ENCODE results near the gene U2SURP. TPM values are rescaled to one million over a fixed set of nuclear protein-coding genes. Genes with fewer than 3 reads are reported as not detected.
"Not testable (repeated sequence)": the region's sequence is repeated elsewhere in the genome, so short reads cannot be mapped to it uniquely, and the experiment has no call there.

Gene U2SURP
- total RNA-seq, 1 experiment from 2014 or later: 165 TPM

- no peak for DNase-seq (ENCODE audit: low spot score)
Measured at GRCh38 chr3:143071776-143072175, 70.4 kb downstream of the U2SURP start.

- DNase-seq (ENCODE audit: low spot score): not testable (repeated sequence)
Measured at GRCh38 chr3:143072298-143073020, 71.1 kb downstream of the U2SURP start.

GRCh38 chr3:143073541-143073940 is 72.2 kb downstream of the U2SURP start:
- DNase-seq (ENCODE audit: low spot score): not testable (repeated sequence)

DNA sequence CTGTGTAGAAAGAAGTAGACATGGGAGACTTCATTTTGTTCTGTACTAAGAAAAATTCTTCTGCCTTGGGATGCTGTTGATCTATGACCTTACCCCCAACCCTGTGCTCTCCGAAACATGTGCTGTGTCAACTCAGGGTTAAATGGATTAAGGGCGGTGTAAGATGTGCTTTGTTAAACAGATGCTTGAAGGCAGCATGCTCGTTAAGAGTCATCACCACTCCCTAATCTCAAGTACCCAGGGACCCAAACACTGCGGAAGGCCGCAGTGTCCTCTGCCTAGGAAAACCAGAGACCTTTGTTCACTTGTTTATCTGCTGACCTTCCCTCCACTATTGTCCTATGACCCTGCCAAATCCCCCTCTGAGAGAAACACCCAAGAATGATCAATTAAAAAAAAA is 72.6 kb downstream of the U2SURP start:
- not testable (repeated sequence) for DNase-seq (ENCODE audit: low spot score)

DNA sequence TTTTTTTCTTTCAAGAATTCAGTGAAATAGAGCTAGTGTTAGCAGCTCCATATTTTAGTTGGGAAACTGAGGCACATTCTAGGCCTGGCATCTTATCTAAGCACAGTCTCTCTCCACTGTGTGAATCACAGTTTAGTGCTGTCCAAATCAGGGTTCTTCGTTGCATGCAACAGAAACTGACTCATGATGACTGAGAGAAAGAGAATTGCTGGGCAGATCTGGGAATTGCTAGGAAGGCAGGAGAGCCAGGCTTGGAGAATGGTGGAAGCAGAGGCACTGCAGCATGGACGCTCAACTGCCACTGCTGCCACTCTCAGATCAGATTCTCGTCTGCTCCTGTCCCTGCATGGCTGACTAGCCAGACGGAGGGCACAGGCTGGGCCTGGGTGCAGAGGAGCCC is 77.5 kb downstream of the U2SURP start:
- DNase-seq (ENCODE audit: low spot score): peak; percentile 6

DNA sequence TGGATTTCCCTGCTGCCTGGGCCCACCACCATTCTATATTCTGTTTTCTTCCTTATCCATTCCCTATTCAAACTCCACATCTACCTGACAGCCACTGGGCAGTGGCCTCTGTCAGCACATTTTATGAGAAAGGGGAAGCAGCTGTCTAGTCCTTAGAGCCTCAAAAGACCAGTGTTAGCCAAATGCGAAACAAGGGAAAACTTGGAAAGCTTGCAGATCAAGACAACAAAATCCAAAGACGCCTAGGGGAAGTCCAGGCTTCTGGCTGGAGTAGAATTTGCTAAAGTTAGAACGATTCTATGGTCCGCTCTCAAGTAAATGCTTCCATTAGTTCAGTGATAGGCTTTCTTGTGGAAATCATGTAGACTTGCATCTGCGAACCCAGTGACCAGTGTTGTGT is 78.8 kb downstream of the U2SURP start:
- DNase-seq (ENCODE audit: low spot score): no peak

GRCh38 chr3:143081365-143081764 is 80.0 kb downstream of the U2SURP start:
- DNase-seq (ENCODE audit: low spot score): no peak

DNA sequence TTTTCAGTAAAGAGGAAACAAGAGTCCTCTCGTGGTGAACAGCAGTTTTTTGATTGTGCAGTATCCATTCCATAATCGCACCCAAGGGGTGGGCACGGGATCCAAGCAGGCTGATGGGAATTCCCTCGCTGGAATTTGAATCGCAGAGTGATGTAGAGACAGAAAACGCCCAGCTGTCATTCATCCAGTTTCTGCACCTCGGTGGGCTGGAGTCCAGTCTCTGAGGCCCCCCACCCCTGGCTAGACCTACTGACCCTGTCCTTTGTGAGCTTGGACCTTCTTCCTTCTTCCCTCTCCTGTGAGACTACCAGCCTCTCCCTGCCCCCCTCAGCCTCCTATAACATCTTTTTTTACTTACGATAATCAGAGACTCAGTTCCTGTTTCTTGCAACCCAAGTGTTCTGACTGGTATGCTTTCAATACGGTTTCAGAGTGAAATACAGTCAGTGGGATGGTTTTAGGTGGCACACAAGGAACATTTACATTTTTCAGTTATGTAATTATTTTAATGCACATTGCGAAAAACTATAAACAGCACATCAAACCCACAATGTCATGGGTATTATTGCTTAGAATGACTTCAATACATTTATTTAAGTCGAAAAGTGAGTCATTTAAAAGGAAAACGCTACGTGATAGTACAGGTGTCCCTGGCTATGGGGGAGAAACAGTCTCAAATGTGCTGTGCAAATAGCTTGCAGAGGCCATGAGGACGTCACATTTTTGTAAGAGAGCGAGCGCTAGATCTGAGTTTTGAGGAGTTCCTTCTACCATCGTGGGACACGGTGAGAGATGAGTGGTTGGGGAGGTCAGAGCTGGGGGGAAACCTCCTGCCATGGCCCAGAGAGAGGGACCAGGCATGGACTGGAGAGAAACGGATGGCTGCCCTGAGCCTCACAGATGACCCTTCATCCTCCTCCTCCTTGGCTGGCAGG is 80.7 kb downstream of the U2SURP start:
- no peak for DNase-seq (ENCODE audit: low spot score)

DNA sequence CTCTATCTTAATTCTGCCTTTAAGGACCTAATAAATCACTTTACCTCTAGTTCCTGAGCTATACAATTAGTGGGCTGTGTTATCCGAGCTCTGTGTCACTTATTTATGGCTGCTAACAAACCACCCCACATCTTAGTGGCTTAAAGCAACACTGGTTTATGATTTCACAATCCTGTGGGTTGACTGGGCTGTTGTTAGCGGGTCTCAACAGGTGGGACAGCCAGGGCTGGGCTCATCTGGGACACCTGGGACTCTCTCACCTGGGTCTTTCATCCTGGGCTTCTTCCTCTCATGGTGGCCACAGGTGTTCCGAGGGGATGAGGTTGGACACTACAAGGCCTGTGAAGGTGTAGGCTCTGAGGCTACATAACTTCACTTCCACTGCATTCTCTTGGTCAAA is 82.4 kb downstream of the U2SURP start:
- DNase-seq (ENCODE audit: low spot score): no peak

DNA sequence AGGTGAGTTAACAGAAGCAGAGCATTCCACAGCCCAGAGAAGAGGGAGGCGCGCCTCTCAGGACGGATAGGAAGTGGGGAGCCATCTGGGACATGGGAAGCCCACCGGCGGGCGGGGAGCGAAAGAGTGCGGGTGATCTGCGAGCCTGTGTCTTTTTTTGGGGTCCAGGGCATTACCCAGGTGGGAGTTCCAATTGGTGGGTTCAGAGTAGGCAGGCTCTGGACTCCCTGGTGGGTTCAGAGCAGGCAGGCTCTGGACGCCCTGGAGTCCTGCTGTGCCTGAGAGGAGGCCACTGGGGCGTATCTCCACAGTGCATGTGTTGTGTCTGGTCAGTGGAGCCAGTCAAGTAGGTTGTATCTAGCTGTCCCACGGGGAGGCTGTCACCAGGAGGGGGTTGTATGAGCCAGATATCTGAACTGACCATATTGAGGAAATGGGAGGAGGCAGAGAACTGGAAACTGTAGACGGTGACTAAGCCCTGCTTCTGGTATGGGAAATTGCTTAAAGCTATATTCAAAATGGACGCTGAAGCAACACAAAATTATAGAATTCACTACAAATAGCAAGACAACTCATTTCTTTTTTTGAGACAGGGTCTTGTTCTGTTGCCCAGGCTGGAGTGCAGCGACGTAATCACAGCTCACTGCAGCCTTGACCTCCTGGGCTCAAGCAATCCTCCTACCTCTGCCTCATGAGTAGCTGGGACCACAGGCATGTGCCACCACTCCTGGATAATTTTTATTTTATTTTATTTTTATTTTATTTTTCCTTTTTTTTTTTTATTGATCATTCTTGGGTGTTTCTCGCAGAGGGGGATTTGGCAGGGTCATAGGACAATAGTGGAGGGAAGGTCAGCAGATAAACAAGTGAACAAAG is 83.7 kb downstream of the U2SURP start:
- DNase-seq (ENCODE audit: low spot score): peak; percentile 81

DNA sequence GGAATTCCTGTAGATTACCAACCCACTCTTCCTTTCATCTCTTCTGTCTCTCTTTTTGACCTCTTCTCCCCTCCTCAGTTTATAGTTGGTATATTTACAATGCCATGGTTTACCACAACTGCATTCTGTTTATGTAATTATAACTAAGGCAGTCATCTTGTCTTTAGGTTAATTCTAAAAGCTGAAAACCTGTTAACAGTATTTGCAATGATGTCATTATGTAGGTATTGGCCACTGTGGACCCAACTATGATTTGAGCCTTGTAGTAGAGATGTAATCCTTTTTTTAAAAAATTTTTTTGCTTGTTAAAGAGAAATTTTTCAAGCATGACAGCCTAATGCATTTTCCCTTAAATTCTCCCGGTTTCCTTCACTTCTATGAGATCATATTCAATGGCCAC is 87.5 kb downstream of the U2SURP start:
- no peak for DNase-seq (ENCODE audit: low spot score)

DNA sequence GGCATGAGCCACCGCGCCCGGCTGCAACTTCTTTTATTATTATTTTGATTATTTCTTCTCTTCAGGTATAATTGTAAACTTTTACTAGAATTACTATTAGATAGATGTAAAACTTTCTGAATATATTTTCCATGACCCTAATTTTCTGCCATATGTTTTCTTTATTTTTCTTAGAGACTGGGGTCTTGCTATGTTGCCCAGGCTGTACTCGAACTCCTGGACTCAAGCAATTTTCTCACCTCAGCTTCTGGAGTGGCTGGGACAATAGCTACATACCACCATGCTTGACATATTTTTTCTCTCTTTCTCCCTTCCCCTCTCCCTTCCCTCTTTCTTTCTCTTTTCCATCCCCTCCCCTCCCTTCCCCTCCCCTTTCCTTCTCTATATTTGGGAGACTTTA is 88.6 kb downstream of the U2SURP start:
- no peak for DNase-seq (ENCODE audit: low spot score)

GRCh38 chr3:143090486-143090885 is 89.1 kb downstream of the U2SURP start:
- DNase-seq (ENCODE audit: low spot score): no peak

- no peak for DNase-seq (ENCODE audit: low spot score)
Measured at GRCh38 chr3:143090976-143091837, 89.8 kb downstream of the U2SURP start.

DNA sequence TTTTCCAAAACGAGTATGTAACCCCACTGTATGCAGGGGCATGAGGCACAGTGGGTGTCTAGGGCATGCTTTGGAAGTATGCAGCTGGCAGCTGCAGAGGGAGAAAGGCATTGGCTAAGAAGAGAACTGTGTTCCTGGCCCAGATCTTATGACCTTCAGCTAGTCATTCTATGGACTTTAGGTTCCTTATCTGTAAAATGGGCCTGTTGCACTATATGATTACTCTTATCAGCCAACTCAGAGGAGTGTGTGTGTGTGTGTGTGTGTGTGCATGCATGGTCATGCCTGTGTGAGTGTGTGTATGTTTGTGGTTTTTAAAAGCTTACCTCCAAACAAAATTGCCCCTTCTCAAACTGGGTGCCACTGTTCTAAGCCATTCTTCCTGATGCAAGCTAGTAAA is 90.8 kb downstream of the U2SURP start:
- no peak for DNase-seq (ENCODE audit: low spot score)

- no peak for DNase-seq (ENCODE audit: low spot score)
Measured at GRCh38 chr3:143095813-143096212, 94.4 kb downstream of the U2SURP start.

DNA sequence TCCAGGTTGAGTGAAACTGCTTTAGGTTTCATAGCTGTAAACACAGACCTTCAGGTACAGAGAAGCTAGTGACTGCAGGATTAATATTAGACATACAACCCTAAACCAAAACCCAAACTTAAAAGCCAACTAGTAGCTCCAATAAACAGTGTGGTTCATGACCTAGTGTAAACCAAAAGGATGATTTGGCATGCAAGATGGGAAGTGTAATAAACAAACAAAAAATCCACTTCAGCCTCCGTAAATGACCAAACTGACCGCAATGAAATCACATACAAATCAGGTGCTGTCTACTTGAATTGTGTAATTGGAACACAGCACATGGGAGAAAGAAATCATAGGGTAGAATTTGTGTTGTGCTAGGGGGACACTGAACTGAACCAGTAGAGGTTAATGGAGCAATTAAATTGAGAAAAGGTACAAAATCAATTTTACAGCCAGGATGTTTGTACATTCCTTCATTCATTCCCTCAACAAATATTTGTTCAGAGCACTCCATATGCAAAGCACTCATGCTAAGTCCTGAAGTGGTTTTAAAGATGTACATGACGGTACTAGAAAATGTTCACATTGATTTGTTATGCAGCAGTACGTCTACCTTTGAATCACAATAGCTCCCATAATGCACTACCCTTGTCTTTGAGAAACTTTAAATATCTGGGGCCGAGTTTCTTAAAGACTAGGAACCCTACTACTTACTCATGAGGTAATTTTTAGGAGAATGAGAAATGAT is 96.8 kb downstream of the U2SURP start:
- no peak for DNase-seq (ENCODE audit: low spot score)

DNA sequence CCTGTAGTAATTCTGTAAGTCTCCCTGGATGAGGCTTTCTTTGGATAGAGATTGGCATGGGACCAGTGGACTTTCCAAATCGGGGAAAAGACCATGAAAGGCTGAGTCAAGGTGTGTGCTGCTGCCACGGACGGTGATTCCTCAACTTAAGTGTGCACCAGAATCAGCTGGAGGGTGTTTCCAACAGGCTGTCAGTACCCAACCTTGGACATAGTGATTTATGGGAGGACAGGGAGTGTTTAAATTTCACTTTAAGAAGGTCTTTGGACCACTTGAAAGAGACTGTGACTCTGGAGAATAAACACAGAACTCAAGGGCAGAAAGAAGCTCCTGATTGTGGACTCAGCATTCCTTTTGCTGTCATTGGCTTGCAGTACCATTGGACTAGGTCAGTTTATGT is 97.8 kb downstream of the U2SURP start:
- no peak for DNase-seq (ENCODE audit: low spot score)

- no peak for DNase-seq (ENCODE audit: low spot score)
Measured at GRCh38 chr3:143099690-143100089, 98.3 kb downstream of the U2SURP start.

GRCh38 chr3:143100451-143100850 is 99.1 kb downstream of the U2SURP start:
- no peak for DNase-seq (ENCODE audit: low spot score)
